SU-DHL-6 (cell line): ENCODE data around the gene OR13C8.

ENCODE experiments used
- CTCF ChIP-seq: fragments of 200-600 bp; sonication (generic); IDR thresholded peaks from one replicate; pipeline ENCODE4 v1.5.1; 2017; ENCODE audit warnings: antibody characterized with exemption, mild to moderate bottlenecking, low read length, moderate library complexity; ENCODE audit not compliant: insufficient read depth, poor library complexity, severe bottlenecking
- EZH2phosphoT487 ChIP-seq: fragments of 200-600 bp; sonication (generic), shearing (Covaris generic); conservative IDR thresholded peaks from 2 replicates; pipeline ENCODE4 v1.6.1; 2018; ENCODE audit warnings: mild to moderate bottlenecking, antibody characterized with exemption, low read length, moderate library complexity, mixed read lengths

- no peak for TF ChIP-seq CTCF
- no peak for TF ChIP-seq EZH2phosphoT487
Observed at GRCh38 chr9:104555521-104555920, 13.4 kb upstream of the OR13C8 start.
